ENCODE results near the gene TMEM145. TPM values are rescaled to one million over a fixed set of nuclear protein-coding genes. Genes with fewer than 3 reads are reported as not detected.
"Not testable (repeated sequence)": the region's sequence is repeated elsewhere in the genome, so short reads cannot be mapped to it uniquely, and the experiment has no call there.

Gene TMEM145
- total RNA-seq, 1 experiment from 2014 or later: not detected

DNA sequence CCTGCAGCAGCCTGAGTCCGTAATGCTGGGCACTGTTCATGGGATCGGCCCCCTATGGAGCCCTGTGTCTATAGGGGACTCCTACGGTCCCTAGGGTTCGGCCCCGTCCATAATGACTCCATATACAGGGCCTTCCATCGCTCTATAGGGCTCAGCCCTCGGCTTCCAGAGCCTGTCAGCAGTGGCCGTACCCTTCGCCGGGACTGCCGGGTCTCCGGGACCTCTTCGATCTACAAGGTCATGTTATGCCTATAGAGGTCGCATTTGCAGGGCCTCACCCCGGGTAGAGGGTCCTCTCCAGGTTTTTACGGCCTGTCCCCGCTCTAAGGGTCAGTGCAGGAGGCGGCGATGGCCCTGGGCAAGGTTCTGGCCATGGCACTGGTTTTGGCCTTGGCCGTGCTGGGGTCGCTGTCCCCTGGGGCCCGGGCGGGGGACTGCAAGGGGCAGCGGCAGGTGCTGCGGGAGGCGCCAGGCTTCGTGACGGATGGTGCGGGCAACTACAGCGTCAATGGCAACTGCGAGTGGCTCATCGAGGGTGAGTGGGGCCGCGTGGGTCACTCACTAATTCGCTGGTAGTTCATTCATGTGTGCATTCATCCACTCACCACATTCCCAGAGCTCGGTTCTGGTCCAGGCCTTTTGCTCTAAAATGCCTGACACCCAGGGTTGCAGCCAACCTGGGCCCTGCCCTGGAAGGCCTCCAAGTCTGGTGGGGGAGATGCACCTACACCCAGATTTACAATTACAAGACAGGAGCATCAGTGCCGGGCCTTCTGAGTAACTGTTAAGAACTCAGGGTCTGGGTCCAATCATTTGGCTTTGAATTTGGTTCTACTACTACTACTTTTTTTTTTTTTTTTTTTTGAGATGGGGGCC lies 13.0 kb downstream of the TMEM145 start:
- in situ Hi-C loops (cut with HindIII; ENCODE audit: low pct_unique_long_range_greater_than_20kb, low sequenced_read_pairs): no loop called here
- DNase-seq (ENCODE audit: low read depth): no peak

DNA sequence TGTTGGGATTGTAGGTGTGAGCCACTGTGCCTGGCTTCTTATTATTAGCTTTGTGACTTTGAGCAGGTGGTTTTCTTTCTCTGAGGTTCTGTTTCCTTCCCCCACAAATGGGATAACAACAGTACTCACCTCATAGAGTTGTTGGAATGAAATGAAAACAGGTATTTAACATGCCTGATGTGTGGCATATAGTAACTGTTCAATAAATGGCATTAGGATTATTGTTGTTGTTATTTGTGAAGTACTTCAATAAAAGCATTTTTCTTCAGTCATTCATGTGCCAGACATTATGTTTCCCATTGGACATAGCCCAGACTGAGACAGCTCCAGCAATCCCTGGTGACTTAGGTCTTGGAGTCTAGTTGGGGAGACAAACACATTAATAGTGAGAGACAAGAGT lies 13.9 kb downstream of the TMEM145 start:
- in situ Hi-C loops (cut with HindIII; ENCODE audit: low pct_unique_long_range_greater_than_20kb, low sequenced_read_pairs): no loop called here

DNA sequence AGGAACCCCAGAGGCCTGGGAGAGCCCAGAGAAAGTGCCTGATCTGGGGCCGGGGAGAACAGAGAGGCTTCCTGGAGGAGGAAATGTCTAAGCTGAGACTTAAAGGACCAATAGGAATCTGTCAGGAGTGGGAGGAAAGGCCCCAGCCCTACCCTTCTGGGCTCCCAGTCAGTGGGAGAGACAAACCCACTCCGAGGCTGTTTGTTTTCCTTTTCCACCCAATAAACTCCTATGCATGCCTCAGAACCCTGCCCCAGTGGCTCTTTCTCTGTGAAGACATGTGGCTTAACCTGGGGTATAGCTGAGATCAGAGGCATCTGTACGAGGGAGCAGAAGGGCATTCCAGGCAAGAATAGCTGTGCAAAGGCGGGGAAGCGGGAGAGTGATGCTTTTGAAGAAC lies 14.3 kb downstream of the TMEM145 start:
- no peak for DNase-seq (ENCODE audit: low read depth)
- in situ Hi-C loops (cut with HindIII; ENCODE audit: low pct_unique_long_range_greater_than_20kb, low sequenced_read_pairs): no loop called here

More for the DNA sequence above, 13.9 kb downstream of the TMEM145 start:
- no peak for DNase-seq (ENCODE audit: low read depth)

DNA sequence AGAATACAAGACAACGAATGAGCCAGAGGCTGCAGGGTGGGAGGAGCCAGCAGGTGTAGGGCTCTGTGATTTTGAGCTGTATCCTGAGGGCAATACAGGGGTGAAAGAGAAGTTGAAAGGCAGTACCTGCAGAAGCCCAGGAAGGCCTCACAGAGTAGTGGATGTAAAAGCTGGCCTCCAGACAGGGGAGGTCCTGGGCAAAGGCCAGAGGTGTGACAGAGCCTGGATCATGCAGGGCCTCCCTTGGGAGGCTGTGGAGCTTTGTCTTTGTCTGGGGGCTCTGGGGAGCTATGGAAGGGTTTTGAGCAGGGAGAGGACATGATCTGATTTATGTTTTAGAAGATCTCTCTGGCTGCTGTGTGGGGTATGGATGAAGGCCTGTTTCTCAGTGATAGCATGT lies 15.0 kb downstream of the TMEM145 start:
- no peak for DNase-seq (ENCODE audit: low read depth)
- in situ Hi-C loops (cut with HindIII; ENCODE audit: low pct_unique_long_range_greater_than_20kb, low sequenced_read_pairs): no loop called here

DNA sequence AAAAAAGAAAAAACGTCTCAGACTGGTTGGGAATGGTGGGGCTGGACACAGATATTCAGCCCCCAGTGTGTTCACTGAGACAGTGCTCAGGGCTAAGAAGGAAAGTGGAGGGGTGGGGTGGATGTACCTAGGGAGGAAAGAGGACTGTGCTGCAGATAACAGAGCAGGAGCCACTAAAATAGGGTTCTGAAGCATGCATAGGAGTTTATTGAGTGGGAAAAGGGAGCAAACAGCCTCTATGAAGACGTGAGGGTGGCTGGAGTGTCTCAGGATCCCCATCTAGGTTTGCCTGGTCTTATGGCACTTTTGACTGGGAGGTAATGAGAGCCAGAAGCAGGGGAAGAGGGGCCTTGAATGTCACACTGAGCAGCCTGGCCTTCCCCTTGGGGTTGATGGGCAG lies 15.7 kb downstream of the TMEM145 start:
- DNase-seq (ENCODE audit: low read depth): no peak
- in situ Hi-C loops (cut with HindIII; ENCODE audit: low pct_unique_long_range_greater_than_20kb, low sequenced_read_pairs): no loop called here

DNA sequence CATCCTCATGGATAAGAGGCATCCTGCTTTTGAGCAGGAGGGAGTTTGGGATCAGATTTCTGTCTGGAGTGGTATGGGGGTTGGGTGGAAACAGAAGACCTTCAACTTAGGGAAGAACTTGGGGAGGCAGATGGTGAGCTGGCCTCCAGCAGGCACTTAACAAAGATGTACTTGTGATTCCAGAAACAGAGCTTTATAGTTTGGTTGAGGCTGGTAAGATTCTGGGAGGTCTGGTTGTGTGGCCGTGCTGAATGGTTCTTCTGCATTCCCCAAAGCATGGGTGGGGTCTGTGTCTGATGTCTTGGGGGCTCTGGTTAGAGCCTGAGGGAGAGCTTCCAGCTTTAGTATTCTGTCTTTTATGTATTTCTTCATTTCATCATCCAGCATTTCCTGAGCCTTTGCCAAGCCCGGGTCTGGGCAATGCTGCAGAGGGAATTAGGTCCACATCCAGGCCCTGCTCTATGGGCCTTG lies 17.2 kb downstream of the TMEM145 start:
- in situ Hi-C loops (cut with HindIII; ENCODE audit: low pct_unique_long_range_greater_than_20kb, low sequenced_read_pairs): no loop called here
- DNase-seq (ENCODE audit: low read depth): no peak

DNA sequence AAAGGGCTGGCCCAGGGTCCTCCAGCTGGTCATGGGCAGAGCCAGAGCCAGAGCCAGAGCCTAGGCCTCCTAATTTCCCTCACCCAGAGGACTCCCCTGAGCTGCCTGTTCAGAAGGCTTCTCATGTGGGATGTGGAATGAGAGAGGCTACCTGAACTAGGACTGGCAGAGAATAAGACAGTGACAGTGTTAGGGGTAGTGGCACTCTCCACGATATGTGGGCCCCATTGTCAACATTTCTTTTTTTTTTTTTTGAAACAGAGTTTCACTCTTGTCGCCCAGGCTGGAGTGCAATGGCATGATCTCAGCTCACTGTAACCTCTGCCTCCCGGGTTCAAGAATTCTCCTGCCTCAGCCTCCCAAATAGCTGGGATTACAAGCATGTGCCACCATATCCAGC lies 18.2 kb downstream of the TMEM145 start:
- DNase-seq (ENCODE audit: low read depth); in situ Hi-C loops (cut with HindIII; ENCODE audit: low pct_unique_long_range_greater_than_20kb, low sequenced_read_pairs): not testable (repeated sequence)

DNA sequence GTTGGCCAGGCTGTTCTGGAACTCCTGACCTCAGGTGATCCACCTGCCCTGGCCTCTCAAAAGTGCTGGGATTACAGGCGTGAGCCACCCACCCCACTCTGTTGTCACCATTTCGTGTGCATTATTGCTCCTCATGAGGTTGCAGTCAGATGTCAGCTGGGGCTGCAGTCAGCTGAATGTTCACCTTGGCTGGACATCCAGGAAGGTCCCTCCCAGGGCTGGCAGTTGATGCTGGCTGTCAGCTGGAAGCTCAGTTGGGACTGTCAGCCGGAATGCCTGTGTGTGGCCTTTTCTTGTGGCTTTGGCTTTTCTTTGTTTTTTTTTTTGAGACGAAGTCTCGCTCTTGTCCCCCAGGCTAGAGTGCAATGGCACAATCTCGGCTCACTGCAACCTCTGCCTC lies 18.9 kb downstream of the TMEM145 start:
- in situ Hi-C loops (cut with HindIII; ENCODE audit: low pct_unique_long_range_greater_than_20kb, low sequenced_read_pairs): no loop called here
- no peak for DNase-seq (ENCODE audit: low read depth)

DNA sequence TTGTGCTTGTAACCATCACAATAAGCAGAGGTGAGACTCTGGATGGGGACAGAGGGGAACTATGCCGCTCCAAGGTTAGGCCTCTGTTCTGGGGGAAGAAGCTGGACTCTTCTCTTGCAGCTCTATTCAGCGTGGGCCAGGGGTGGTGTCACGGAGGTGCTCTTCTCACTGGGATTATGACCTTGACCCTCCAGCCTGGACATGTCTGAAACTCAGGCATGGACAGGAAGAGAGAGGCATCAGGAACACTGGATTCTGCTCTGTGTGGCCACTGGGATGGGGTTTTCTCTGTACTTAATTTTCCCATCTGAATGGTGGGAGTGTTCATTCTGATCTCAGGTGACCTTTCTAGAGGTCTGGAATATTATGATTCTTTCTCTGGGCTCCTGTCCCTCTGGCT lies 19.9 kb downstream of the TMEM145 start:
- in situ Hi-C loops (cut with HindIII; ENCODE audit: low pct_unique_long_range_greater_than_20kb, low sequenced_read_pairs): no loop called here

DNA sequence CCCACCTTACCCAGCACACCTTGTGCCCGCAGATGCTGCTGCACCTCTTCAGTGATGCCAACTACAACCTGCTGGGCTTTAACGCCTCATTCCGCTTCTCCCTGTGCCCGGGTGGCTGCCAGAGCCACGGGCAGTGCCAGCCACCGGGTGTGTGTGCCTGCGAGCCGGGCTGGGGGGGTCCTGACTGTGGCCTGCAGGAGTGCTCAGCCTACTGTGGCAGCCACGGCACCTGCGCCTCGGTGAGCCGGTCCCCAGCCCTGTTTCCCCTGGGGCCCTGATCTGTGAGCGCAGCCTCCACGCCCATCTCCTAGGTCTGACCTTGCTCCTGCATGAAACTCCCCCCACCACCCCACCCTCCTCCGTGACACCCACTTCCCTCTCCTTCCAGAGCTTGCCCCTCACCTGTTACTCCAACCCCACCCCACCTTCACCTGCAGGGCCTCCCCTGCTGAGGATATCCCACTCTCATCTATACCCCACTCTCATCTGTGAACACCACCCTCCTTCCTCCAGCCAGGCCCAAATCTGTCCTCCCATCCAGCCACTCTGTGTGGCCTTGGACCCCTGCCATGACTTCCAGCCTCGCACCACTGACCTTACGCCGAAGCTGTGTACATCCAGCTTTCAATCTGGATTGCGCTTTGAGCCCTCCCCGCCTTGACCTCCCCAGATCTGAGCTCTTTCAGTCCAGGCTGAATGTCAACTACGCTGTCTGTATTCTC lies 21.0 kb downstream of the TMEM145 start:
- DNase-seq (ENCODE audit: low read depth): no peak
- in situ Hi-C loops (cut with HindIII; ENCODE audit: low pct_unique_long_range_greater_than_20kb, low sequenced_read_pairs): no loop called here

More for the DNA sequence above, 19.9 kb downstream of the TMEM145 start:
- no peak for DNase-seq (ENCODE audit: low read depth)

DNA sequence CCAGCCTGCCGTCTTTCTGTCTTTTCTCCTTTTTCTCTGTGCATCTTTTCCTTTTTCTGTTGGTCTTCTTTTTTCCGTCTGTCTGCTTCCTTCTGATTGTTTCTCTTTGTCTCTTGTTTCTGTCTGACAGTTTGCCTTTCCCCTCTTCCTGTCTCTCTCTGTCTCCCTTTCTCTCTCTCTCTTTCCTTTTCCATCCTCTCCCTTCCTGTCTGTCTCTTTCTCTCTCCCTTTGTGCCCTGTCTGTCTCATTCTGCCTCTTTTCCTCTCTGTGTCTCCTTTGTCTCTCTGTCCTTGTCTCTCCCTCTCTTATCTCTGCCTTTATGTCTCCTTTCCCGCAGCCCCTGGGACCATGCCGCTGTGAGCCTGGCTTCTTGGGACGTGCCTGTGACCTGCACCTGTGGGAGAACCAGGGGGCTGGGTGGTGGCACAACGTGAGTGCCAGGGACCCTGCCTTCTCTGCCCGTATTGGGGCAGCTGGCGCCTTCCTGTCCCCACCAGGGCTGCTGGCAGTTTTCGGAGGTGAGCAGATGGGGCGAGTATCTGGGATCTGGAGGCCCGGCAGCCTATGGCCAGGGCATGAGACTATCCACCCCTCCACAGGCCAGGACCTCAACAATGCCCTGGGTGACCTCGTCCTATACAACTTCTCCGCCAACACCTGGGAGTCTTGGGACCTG lies 21.7 kb downstream of the TMEM145 start:
- in situ Hi-C loops (cut with HindIII; ENCODE audit: low pct_unique_long_range_greater_than_20kb, low sequenced_read_pairs): no loop called here
- DNase-seq (ENCODE audit: low read depth): no peak

DNA sequence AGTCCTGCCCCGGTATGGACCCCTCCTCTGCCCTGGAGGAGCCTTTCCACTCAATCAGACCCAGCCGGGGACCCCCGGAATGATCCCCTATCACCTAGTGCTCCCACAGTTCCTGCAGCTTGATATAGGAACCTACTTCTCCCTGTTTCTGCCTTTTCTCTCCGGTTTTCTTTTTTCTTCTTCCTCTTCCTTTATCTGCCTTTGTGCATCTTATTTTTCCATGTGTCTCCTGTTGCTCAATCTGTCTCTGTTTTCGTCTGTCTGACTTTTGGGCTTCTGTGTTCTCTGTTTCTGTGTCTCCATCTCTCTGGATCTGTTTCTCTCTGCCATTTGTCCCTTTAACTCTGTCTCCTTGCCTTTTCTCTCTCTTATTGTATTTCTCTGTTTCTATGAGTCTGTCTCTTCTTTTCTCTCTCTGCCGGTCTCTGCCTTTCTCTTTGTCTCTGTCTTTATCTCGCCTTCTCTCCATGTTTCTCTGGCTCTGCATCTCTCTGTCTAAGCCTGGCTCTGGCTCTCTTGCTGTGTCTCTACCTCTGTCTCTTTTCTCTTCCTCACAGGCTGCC lies 22.3 kb downstream of the TMEM145 start:
- DNase-seq (ENCODE audit: low read depth): no peak
- in situ Hi-C loops (cut with HindIII; ENCODE audit: low pct_unique_long_range_greater_than_20kb, low sequenced_read_pairs): no loop called here

DNA sequence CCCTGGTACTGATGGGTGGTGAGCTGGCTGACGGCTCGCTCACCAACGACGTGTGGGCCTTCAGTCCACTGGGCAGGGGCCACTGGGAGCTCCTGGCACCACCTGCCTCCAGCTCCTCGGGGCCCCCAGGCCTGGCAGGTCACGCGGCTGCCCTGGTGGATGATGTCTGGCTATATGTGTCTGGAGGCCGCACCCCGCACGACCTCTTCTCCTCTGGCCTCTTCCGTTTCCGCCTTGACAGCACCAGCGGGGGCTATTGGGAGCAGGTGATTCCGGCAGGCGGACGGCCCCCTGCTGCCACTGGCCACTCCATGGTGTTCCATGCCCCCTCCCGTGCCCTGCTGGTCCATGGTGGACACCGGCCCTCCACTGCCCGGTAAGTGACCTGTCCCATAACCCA lies 22.9 kb downstream of the TMEM145 start:
- no peak for DNase-seq (ENCODE audit: low read depth)
- in situ Hi-C loops (cut with HindIII; ENCODE audit: low pct_unique_long_range_greater_than_20kb, low sequenced_read_pairs): no loop called here

DNA sequence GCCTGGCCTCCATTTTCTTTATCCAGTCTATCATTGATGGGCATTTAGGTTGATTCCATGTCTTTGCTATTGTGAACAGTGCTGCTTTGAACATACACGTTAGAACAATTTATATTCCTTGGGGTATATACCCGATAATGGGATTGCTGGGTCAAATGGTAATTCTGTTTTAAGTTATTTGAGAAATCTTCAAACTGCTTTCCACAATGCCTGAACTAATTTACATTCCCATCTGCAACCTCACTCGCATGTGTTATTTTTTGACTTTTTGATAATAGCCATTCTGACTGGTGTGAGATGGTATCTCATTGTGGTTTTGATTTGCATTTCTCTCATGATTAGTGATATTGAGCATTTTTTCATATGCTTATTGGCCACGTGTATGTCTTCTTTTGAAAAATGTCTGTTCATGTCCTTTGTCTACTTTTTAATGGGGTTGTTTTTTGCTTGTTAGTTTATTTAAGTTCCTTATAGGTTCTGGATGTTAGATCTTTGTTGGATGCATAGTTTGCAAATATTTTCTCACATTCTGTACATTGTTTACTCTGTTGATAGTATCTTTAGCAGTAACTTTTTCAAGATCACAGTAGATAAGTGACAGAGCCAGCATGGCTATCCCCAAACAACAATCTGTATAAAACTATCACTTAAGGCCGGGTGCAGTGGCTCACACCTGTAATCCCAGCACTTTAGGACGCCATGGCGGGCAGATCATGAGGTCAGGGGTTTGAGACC lies 26.2 kb downstream of the TMEM145 start:
- DNase-seq (ENCODE audit: low read depth); in situ Hi-C loops (cut with HindIII; ENCODE audit: low pct_unique_long_range_greater_than_20kb, low sequenced_read_pairs): not testable (repeated sequence)

DNA sequence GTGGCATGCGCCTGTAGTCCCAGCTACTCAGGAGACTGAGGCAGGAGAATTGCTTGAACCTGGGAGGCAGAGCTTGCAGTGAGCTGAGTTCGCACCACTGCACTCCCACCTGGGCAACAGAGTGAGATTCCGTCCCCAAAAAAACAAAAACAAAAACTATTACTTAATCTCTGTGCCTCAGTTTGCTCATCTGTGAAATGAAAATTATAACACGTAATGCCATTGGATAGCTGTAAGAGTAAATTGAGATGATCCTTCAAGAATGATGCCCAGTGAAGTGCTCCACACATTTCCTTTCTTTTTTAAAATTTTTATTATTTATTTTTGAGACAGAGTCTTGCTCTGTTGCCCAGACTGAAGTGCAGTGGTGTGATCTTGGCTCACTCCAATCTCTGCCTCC lies 26.8 kb downstream of the TMEM145 start:
- in situ Hi-C loops (cut with HindIII; ENCODE audit: low pct_unique_long_range_greater_than_20kb, low sequenced_read_pairs); DNase-seq (ENCODE audit: low read depth): not testable (repeated sequence)

DNA sequence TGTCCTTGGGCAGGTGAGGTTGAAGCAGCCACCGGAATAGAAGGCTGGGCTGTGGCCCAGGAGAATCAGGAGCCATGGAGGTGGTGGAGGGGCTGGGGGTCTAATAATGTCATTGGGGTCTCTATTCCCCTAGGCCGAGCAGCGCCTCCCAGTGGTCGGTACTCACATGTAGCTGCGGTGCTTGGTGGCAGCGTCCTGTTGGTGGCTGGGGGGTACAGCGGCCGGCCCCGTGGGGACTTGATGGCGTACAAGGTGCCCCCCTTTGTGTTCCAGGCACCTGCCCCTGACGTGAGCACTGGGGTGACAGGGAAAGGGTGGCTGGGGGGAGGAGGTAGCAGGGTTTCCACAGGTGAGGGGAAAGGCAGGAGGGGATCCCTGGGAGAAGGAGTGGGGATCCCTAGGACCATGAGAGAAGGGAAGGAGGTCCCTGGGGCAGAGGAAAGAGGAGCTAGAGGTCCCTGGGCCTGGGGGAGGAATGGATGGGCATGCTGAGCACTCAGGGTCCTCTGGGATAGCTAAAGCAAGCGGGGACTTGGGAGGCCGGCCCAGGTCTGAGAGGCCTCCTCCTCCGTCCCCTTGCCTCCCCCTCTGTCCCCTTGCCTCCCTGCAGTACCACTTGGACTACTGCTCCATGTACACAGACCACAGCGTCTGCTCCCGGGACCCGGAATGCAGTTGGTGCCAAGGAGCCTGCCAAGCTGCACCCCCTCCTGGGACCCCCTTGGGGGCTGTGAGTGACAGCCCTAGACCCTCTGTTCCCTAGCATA lies 30.4 kb downstream of the TMEM145 start:
- in situ Hi-C loops (cut with HindIII; ENCODE audit: low pct_unique_long_range_greater_than_20kb, low sequenced_read_pairs): no loop called here
- DNase-seq (ENCODE audit: low read depth): no peak

DNA sequence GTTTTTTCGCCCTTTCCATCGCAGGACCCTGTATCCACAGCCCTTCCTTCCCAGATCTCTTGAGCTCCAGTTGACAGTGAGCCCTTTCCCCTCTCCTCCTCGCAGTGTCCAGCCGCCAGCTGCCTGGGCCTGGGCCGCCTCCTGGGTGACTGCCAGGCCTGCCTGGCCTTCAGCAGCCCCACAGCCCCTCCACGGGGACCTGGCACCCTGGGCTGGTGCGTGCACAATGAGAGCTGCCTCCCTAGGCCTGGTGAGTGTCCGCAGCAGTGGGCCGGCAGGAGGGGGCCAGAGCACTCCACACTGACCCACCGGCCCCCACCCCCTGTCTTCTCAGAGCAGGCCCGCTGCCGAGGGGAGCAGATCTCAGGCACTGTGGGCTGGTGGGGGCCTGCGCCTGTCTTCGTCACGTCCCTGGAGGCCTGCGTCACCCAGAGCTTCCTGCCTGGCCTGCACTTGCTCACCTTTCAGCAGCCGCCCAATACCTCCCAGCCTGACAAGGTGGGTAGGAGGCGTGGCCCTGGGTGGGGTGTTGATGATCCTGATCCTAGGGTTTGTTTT lies 31.3 kb downstream of the TMEM145 start:
- in situ Hi-C loops (cut with HindIII; ENCODE audit: low pct_unique_long_range_greater_than_20kb, low sequenced_read_pairs): no loop called here
- no peak for DNase-seq (ENCODE audit: low read depth)

All from Caki2 (cell line).